GM18511 (cell line): ENCODE data around the gene CACNB1.
"Not testable (repeated sequence)": the region's sequence is repeated elsewhere in the genome, so short reads cannot be mapped to it uniquely, and the experiment has no call there.

Experiments used
- ATAC-seq: cut with Tn5 transposase; IDR thresholded peaks from one replicate; pipeline ENCODE4 v1.9.1; 2021; ENCODE audit warnings: mild to moderate bottlenecking, moderate library complexity; ENCODE audit not compliant: unreplicated experiment

The CACNB1 gene

DNA sequence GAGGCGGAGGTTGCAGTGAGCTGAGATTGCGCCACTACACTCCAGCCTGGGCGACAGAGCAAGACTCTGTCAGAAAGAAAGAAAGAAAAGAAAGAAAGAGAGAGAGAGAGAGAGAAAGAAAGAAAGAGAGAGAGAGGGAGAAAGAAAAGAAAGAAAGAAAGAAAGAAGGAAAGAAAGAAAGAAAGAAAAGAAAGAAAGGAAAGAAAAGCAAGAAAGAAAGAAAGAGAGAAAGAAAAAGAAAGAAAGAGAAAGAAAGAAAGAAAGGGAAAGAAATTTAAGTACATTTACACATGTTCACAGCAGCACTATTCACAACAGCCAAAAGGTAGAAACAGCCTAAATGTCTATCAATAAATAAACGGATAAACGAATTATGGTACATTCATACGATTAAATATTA is 67.9 kb downstream of the CACNB1 start:
- ATAC-seq = not testable (repeated sequence)

DNA sequence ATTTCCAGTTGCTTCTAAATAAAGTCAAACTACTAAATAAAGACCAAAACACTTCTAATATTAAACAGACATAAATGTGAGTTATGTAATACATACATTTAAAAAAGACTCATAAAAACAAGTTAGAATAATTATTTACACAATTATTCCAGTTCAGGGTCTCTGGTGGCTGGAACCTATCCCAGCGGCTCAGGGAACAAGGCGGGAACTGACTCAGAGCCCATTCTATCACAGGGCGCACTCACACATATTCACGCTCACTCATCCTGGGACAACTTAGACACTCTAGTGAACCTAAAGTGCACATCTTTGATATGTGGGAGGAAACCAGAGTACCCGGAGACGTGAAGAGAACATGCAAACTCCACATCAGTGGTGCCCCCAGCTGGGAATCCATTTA is 71.0 kb downstream of the CACNB1 start:
- no peak for ATAC-seq

DNA sequence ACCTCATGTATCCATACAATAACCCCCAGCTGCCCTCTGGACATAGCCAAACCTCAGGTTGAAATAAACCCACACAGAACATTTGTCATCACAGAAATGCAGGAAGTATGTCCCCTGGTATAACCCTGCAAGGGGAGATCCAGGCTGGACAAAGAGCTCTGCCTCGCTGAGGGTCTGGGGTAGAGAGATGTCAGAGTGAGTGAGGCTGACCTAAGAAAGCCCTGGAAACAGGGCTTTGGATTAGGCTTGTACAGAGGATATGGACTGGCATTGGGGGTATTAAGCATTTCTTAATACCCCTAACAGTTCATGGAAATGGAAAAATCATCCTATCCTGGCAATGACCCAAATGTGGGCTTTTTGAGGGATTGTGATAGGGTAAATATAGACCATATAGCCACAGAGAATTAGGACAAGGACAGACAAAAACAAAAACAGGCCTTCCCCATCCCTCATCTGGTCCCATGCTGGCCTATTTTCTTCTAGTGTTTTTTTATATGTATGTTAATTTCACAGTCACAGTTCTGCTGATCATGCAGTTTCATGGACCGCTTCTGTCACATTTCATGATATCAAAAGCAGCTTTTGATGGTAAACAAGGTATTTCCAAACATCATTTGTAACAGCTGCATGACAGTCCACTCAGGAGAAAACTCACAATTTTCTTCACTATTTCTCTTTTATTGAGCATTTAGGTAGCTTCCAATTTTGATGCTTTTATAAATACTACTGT is 72.2 kb downstream of the CACNB1 start:
- no peak for ATAC-seq

DNA sequence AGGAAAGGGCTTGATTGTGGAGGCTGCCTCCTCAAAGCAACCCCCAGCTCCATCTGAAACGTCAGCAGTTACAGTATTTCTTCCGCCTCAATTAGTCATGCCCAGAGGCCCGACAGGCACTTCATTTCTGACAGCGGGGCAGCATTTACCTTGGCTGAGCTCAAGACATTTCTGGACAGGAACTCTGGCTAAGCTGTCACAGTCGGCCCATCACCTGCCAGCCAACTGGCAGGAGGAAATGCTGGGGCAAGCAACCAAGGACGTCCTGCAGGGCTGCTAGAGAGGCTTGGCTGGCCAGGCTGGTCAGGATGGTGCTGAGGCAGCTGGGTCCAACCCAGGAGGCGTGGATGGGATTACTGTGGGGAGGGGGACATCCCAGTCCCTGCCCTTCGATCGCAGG is 73.8 kb downstream of the CACNB1 start:
- ATAC-seq = no peak
